Measurements from ENCODE around the gene ZSCAN31. TPM values are rescaled to one million over a fixed set of nuclear protein-coding genes. Genes with fewer than 3 reads are reported as not detected.

The ZSCAN31 gene
- polyA plus RNA-seq, 3 donors: 0.25 to 0.35 TPM; not detected in 1

- H3K36me3 Mint-ChIP-seq: no peaks in the 10 kb centered on the region
- no peak overlapping the region for H3K27ac ChIP-seq (ENCODE audit: low read depth in 1 of 2, low read length in 2 of 2)
- no peak overlapping the region for H2AFZ ChIP-seq (ENCODE audit: insufficient read depth, low read depth, low read length, poor library complexity, severe bottlenecking)
- no peaks in the 10 kb centered on the region for H3K4me1 Mint-ChIP-seq
- no peaks in the 10 kb centered on the region for H3K27me3 Mint-ChIP-seq (ENCODE audit: low read depth in 3 of 3)
- H3K9me3 Mint-ChIP-seq: peaks cover 0 to 9% (median 5%) of the 10 kb centered on the region in 7 donors
- intact Hi-C loops (cut with micrococcal nuclease): no loop called here
- no peaks in the 10 kb centered on the region for H3K79me2 ChIP-seq (ENCODE audit: insufficient read depth, low read length)
- no peaks in the 10 kb centered on the region for H3K27me3 ChIP-seq (ENCODE audit: control insufficient read depth in 2 of 2, insufficient read depth in 2 of 2, low read length in 2 of 2)
- H3K4me2 ChIP-seq (replicated peaks; ENCODE audit: extremely low read depth, low read length, poor library complexity, severe bottlenecking): no peak overlapping the region
- H3K4me3 Mint-ChIP-seq: no peak overlapping the region
- no peak overlapping the region for H3K27ac Mint-ChIP-seq
- H3K4me3 ChIP-seq (replicated peaks in 1 of 3; ENCODE audit: low read depth in 2 of 3, low read length in 3 of 3): no peak overlapping the region
- no peaks in the 10 kb centered on the region for H4K20me1 ChIP-seq (ENCODE audit: insufficient read depth, low read length)
- TF ChIP-seq CTCF (IDR thresholded peaks at IDR 0.05): no peak
- H3K4me1 ChIP-seq (ENCODE audit: control insufficient read depth in 1 of 2, insufficient read depth in 2 of 2, low read length in 2 of 2): no peaks in the 10 kb centered on the region
- no peak for DNase-seq
- no peak overlapping the region for H3K9ac ChIP-seq (ENCODE audit: insufficient read depth, low read length, poor library complexity, severe bottlenecking)
- 93% methylated on average over 3 of the region's 3 CpGs for WGBS (ENCODE audit: insufficient coverage)
- no peaks in the 10 kb centered on the region for H3K36me3 ChIP-seq (replicated peaks in 1 of 2; ENCODE audit: control insufficient read depth in 1 of 2, insufficient read depth in 2 of 2, low read length in 2 of 2)
- H3K9me3 ChIP-seq (replicated peaks in 1 of 2; ENCODE audit: control insufficient read depth in 1 of 2, insufficient read depth in 1 of 2, low read length in 2 of 2): peaks cover 0 to 4% of the 10 kb centered on the region in 2 donors
These were observed 20.3 kb downstream of the ZSCAN31 start for GRCh38 chr6:28315628-28316027.

- DNase-seq: no peak
- no peaks in the 10 kb centered on the region for H3K79me2 ChIP-seq (ENCODE audit: insufficient read depth, low read length)
- H3K9ac ChIP-seq (ENCODE audit: insufficient read depth, low read length, poor library complexity, severe bottlenecking): no peak overlapping the region
- no peak for TF ChIP-seq CTCF (IDR thresholded peaks at IDR 0.05)
- 94% methylated on average over 22 of the region's 23 CpGs for WGBS (ENCODE audit: insufficient coverage)
- H3K4me2 ChIP-seq (replicated peaks; ENCODE audit: extremely low read depth, low read length, poor library complexity, severe bottlenecking): no peak overlapping the region
- peaks cover 2 to 9% (median 4%) of the 10 kb centered on the region in 7 donors for H3K9me3 Mint-ChIP-seq
- H3K9me3 ChIP-seq (replicated peaks in 1 of 2; ENCODE audit: control insufficient read depth in 1 of 2, insufficient read depth in 1 of 2, low read length in 2 of 2): peaks cover 0 to 4% of the 10 kb centered on the region in 2 donors
- H3K4me1 Mint-ChIP-seq: no peaks in the 10 kb centered on the region
- no peaks in the 10 kb centered on the region for H3K27me3 ChIP-seq (ENCODE audit: control insufficient read depth in 2 of 2, insufficient read depth in 2 of 2, low read length in 2 of 2)
- H3K36me3 ChIP-seq (replicated peaks in 1 of 2; ENCODE audit: control insufficient read depth in 1 of 2, insufficient read depth in 2 of 2, low read length in 2 of 2): no peaks in the 10 kb centered on the region
- no peaks in the 10 kb centered on the region for H3K27me3 Mint-ChIP-seq (ENCODE audit: low read depth in 3 of 3)
- no peak overlapping the region for H3K4me3 ChIP-seq (replicated peaks in 1 of 3; ENCODE audit: low read depth in 2 of 3, low read length in 3 of 3)
- no peak overlapping the region for H3K27ac ChIP-seq (ENCODE audit: low read depth in 1 of 2, low read length in 2 of 2)
- H2AFZ ChIP-seq (ENCODE audit: insufficient read depth, low read depth, low read length, poor library complexity, severe bottlenecking): no peak overlapping the region
- H3K4me1 ChIP-seq (ENCODE audit: control insufficient read depth in 1 of 2, insufficient read depth in 2 of 2, low read length in 2 of 2): no peaks in the 10 kb centered on the region
- H3K36me3 Mint-ChIP-seq: no peaks in the 10 kb centered on the region
- no peak overlapping the region for H3K4me3 Mint-ChIP-seq
- intact Hi-C loops (cut with micrococcal nuclease): no loop called here
- H4K20me1 ChIP-seq (ENCODE audit: insufficient read depth, low read length): no peaks in the 10 kb centered on the region
- no peak overlapping the region for H3K27ac Mint-ChIP-seq
These were observed 23.0 kb downstream of the ZSCAN31 start for GRCh38 chr6:28312939-28313338.
